GM23248 (cell line): ENCODE measurements around the gene GZMH. TPM values are rescaled to one million over a fixed set of nuclear protein-coding genes. Genes with fewer than 3 reads are reported as not detected.

Experiments used
- DNase-seq: peaks from one replicate; pipeline ENCODE4 v3.0.0-alpha.2; 2015
- H2AFZ ChIP-seq: fragments of 200-600 bp; sonication (generic); 2 replicates; pipeline ENCODE4 v1.6.1; 2016; ENCODE audit warnings: antibody characterized with exemption
- H3F3A ChIP-seq: fragments of 200-600 bp; sonication (generic); 2 replicates; pipeline ENCODE4 v1.6.1; 2016; ENCODE audit warnings: mild to moderate bottlenecking, antibody characterized with exemption, mixed run types; ENCODE audit not compliant: insufficient read depth
- H3K27ac ChIP-seq: fragments of 200-600 bp; sonication (generic); 2 replicates; pipeline ENCODE4 v1.5.1; 2016; ENCODE audit warnings: mild to moderate bottlenecking
- H3K27me3 ChIP-seq: fragments of 200-600 bp; sonication (generic); replicated peaks from 2 replicates; pipeline ENCODE4 v1.6.1; 2016; ENCODE audit warnings: mild to moderate bottlenecking; ENCODE audit not compliant: insufficient read depth
- H3K36me3 ChIP-seq: fragments of 200-600 bp; sonication (generic); 2 replicates; pipeline ENCODE4 v1.6.1; 2016; ENCODE audit warnings: low read depth, mild to moderate bottlenecking
- H3K4me1 ChIP-seq: fragments of 200-600 bp; sonication (generic); 2 replicates; pipeline ENCODE4 v1.6.1; 2016; ENCODE audit warnings: mild to moderate bottlenecking; ENCODE audit not compliant: insufficient read depth
- H3K4me2 ChIP-seq: fragments of 200-600 bp; sonication (generic); one replicate; pipeline ENCODE4 v1.6.1; 2016; ENCODE audit warnings: mild to moderate bottlenecking; ENCODE audit not compliant: unreplicated experiment
- H3K4me3 ChIP-seq: fragments of 200-600 bp; sonication (generic); 2 replicates; pipeline ENCODE4 v1.5.1; 2016; ENCODE audit warnings: mild to moderate bottlenecking
- H3K79me2 ChIP-seq: fragments of 200-600 bp; sonication (generic); 2 replicates; pipeline ENCODE4 v1.6.1; 2016; ENCODE audit warnings: mild to moderate bottlenecking; ENCODE audit not compliant: insufficient read depth
- H3K9ac ChIP-seq: fragments of 200-600 bp; sonication (generic); 2 replicates; pipeline ENCODE4 v1.6.1; 2016; ENCODE audit warnings: mild to moderate bottlenecking
- H3K9me2 ChIP-seq: fragments of 200-600 bp; sonication (generic); 2 replicates; pipeline ENCODE4 v1.6.1; 2016; ENCODE audit warnings: mixed run types, mild to moderate bottlenecking, moderate library complexity; ENCODE audit not compliant: insufficient read depth
- H3K9me3 ChIP-seq: fragments of 200-600 bp; sonication (generic); one replicate; pipeline ENCODE4 v1.6.1; 2017; ENCODE audit warnings: low read depth
- H4K20me1 ChIP-seq: fragments of 200-600 bp; sonication (generic); 2 replicates; pipeline ENCODE4 v1.6.0; 2016; ENCODE audit not compliant: insufficient read depth
- EZH2 ChIP-seq: fragments of 200-600 bp; sonication (generic); IDR thresholded peaks from 2 replicates; pipeline ENCODE4 v1.6.1; 2018; ENCODE audit warnings: antibody characterized with exemption, mild to moderate bottlenecking; ENCODE audit not compliant: insufficient read depth, poor library complexity, severe bottlenecking
- EZH2phosphoT487 ChIP-seq: fragments of 200-600 bp; sonication (generic); IDR thresholded peaks from 2 replicates; pipeline ENCODE4 v1.6.1; 2018; ENCODE audit warnings: antibody characterized with exemption, moderate library complexity, mild to moderate bottlenecking, low read depth; ENCODE audit not compliant: insufficient read depth
- WGBS, 2 experiments: methylation state at CpG; one replicate each; pipeline ENCODE4 v1.1.6; 2015 to 2017; ENCODE audit warnings: low lambda C conversion rate in 2 of 2, low coverage in 1 of 2; ENCODE audit errors: missing lambda C conversion rate in 2 of 2; 5-methylcytosine and 5-hydroxymethylcytosine counted together
- in situ Hi-C: fragments of 300-500 bp; cut with MboI; formaldehyde crosslinking; loops from 2 replicates; pipeline ENCODE4 v1.15.0; 2020
- polyA plus RNA-seq: library from polyadenylated mRNA; unstranded; fragments of >200 nt; fragmentation: Nextera tagmentation; extraction: Ambion mirVana; gene quantifications from 2 replicates; pipeline ENCODE4 v1.2.1, GENCODE V29; 2016
- total RNA-seq: library from RNA; depleted of rRNA; stranded (reverse); fragments of >200 nt; shearing (Covaris generic); gene quantifications from 2 replicates; pipeline ENCODE4 v1.2.3, GENCODE V29; 2014

Gene GZMH
- total and polyA plus RNA-seq, 2 experiments from 2014 or later = not detected

GRCh38 chr14:24613241-24613640, 3.8 kb upstream of the GZMH start:
- no peak overlapping the region for H3K4me2 ChIP-seq
- H3K4me3 ChIP-seq = no peak overlapping the region
- H3K9ac ChIP-seq = no peak overlapping the region
- no peaks in the 10 kb centered on the region for H3K4me1 ChIP-seq
- H3K9me2 ChIP-seq = no peaks in the 10 kb centered on the region
- H3K27me3 ChIP-seq = no peaks in the 10 kb centered on the region
- H3K79me2 ChIP-seq = no peaks in the 10 kb centered on the region
- no peaks in the 10 kb centered on the region for H4K20me1 ChIP-seq
- H3K27ac ChIP-seq = no peak overlapping the region
- no peaks in the 10 kb centered on the region for H3K9me3 ChIP-seq
- no peak for DNase-seq
- no peaks in the 10 kb centered on the region for H3K36me3 ChIP-seq
- TF ChIP-seq EZH2phosphoT487 = no peak
- TF ChIP-seq EZH2 = no peak
- WGBS, 2 experiments = 0 to 6% methylated on average over 1 of the region's 1 CpG
- in situ Hi-C loops = no loop called here
- no peaks in the 10 kb centered on the region for H3F3A ChIP-seq
- H2AFZ ChIP-seq = no peak overlapping the region

- Histone ChIP-seq H3K9me3 (no peaks in the 10 kb centered on the region), H2AFZ (no peak overlapping the region), H3K4me1 (no peaks in the 10 kb centered on the region), H3K9ac (no peak overlapping the region), H4K20me1 (no peaks in the 10 kb centered on the region), H3K36me3 (no peaks in the 10 kb centered on the region), H3F3A (no peaks in the 10 kb centered on the region), H3K4me3 (no peak overlapping the region), H3K27ac (no peak overlapping the region), H3K4me2 (no peak overlapping the region), H3K79me2 (no peaks in the 10 kb centered on the region), H3K9me2 (no peaks in the 10 kb centered on the region), H3K27me3 (no peaks in the 10 kb centered on the region)
- no peak for DNase-seq
- in situ Hi-C loops = no loop called here
- TF ChIP-seq EZH2phosphoT487 (no peak), EZH2 (no peak)
Observed at GRCh38 chr14:24612196-24612595, 2.7 kb upstream of the GZMH start.

- Histone ChIP-seq H2AFZ (no peak overlapping the region), H3K79me2 (no peaks in the 10 kb centered on the region), H4K20me1 (no peaks in the 10 kb centered on the region), H3K4me2 (no peak overlapping the region), H3K27me3 (no peaks in the 10 kb centered on the region), H3K36me3 (no peaks in the 10 kb centered on the region), H3F3A (no peaks in the 10 kb centered on the region), H3K4me1 (no peaks in the 10 kb centered on the region), H3K4me3 (no peak overlapping the region), H3K9me2 (no peaks in the 10 kb centered on the region), H3K27ac (no peak overlapping the region), H3K9ac (no peak overlapping the region), H3K9me3 (no peaks in the 10 kb centered on the region)
- no peak for DNase-seq
- in situ Hi-C loops = no loop called here
- WGBS, 2 experiments = 21 to 22% methylated on average over 8 of the region's 8 CpGs
- TF ChIP-seq EZH2 (no peak), EZH2phosphoT487 (no peak)
Observed at GRCh38 chr14:24607635-24608514, 1.6 kb downstream of the GZMH start.

DNA sequence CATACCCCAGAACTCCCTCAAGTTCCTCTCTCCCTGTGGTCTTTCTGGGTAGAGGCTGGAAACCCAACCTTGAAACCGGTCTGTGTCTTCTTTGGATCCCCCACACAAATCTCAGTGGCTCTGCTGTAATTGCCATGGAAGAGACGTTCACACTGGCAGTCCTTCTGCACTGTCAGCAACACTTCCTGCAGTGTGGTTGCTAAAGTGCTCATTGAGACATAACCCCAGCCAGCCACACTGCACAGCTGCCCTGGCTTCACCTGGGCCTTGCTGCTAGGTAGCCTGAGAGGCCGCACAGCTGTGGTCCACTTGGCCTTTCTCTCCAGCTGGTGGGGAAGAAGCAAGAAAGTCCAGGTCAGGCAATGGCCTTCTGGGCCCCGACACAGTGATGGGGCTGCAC, 2.4 kb downstream of the GZMH start:
- H3K4me1 ChIP-seq = no peaks in the 10 kb centered on the region
- no peak for TF ChIP-seq EZH2phosphoT487
- TF ChIP-seq EZH2 = no peak
- DNase-seq = no peak
- WGBS, 2 experiments = 11 to 13% methylated on average over 4 of the region's 4 CpGs
- no peaks in the 10 kb centered on the region for H4K20me1 ChIP-seq
- no peak overlapping the region for H3K4me2 ChIP-seq
- no peaks in the 10 kb centered on the region for H3F3A ChIP-seq
- no peaks in the 10 kb centered on the region for H3K9me2 ChIP-seq
- H3K9me3 ChIP-seq = no peaks in the 10 kb centered on the region
- H3K4me3 ChIP-seq = no peak overlapping the region
- no peaks in the 10 kb centered on the region for H3K36me3 ChIP-seq
- H2AFZ ChIP-seq = no peak overlapping the region
- H3K27me3 ChIP-seq = no peaks in the 10 kb centered on the region
- in situ Hi-C loops = no loop called here
- H3K27ac ChIP-seq = no peak overlapping the region
- H3K79me2 ChIP-seq = no peaks in the 10 kb centered on the region
- no peak overlapping the region for H3K9ac ChIP-seq

DNA sequence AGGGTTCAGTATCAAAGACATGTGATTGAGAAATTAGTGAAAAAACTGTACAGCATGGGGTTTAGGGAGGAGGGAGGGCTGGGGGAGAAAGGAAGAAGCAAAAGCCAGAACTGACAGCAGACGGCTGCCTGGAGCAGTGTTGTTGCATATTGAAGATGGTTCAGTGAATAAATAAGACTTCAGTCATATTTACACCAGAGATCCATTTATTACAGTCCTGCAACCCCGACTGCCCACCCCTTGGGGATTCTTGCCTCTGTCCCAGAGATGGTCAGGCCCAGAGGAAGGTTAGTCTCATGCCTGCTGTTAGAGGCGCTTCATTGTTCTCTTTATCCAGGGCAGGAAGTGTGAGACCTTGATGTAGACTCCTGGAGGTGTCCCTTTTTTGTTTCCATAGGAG, 3.2 kb downstream of the GZMH start:
- no peaks in the 10 kb centered on the region for H3K9me3 ChIP-seq
- WGBS, 2 experiments = 2 to 10% methylated on average over 3 of the region's 3 CpGs
- no peak overlapping the region for H2AFZ ChIP-seq
- no peak overlapping the region for H3K4me2 ChIP-seq
- no peak overlapping the region for H3K9ac ChIP-seq
- TF ChIP-seq EZH2 (no peak), EZH2phosphoT487 (no peak)
- in situ Hi-C loops = no loop called here
- H3F3A ChIP-seq = no peaks in the 10 kb centered on the region
- no peaks in the 10 kb centered on the region for H3K9me2 ChIP-seq
- H3K4me1 ChIP-seq = no peaks in the 10 kb centered on the region
- H3K27ac ChIP-seq = no peak overlapping the region
- H3K79me2 ChIP-seq = no peaks in the 10 kb centered on the region
- no peaks in the 10 kb centered on the region for H3K36me3 ChIP-seq
- H3K4me3 ChIP-seq = no peak overlapping the region
- no peaks in the 10 kb centered on the region for H3K27me3 ChIP-seq
- DNase-seq = no peak
- H4K20me1 ChIP-seq = no peaks in the 10 kb centered on the region
